A673 (cell line): ENCODE results near the gene DHRSX. TPM values are rescaled to one million over a fixed set of nuclear protein-coding genes. Genes with fewer than 3 reads are reported as not detected.

ENCODE experiments used
- BruUV-seq: library from RNA; stranded (reverse); fragments of 400-500 nt; replicated peaks from 2 replicates; lab custom pipeline; 2021; lab: Mats Ljungman, UMichigan
- CTCF ChIA-PET: fragments of 300-600 bp; sonication (Branson Sonifier 250); formaldehyde crosslinking; loops from one replicate; lab custom pipeline; 2022; ENCODE audit warnings: antibody characterized with exemption; lab: Charles Lee
- POLR2A ChIA-PET: fragments of 300-600 bp; sonication (Branson Sonifier 250); formaldehyde crosslinking; loops from one replicate; lab custom pipeline; 2022; ENCODE audit warnings: antibody characterized with exemption; ENCODE audit not compliant: low non-redundant PET; lab: Charles Lee
- DNase-seq: peaks from one replicate; pipeline ENCODE4 v3.0.0-alpha.2; 2015; ENCODE audit warnings: low spot score
- H3K27ac ChIP-seq: fragments of 200-600 bp; sonication (generic); 2 replicates; pipeline ENCODE4 v1.5.1; 2016; ENCODE audit warnings: mixed run types, low read depth, mild to moderate bottlenecking, mixed read lengths, antibody characterized with exemption, low read length; ENCODE audit not compliant: poor library complexity, severe bottlenecking
- H3K27me3 ChIP-seq: fragments of 200-600 bp; sonication (generic); replicated peaks from 2 replicates; pipeline ENCODE4 v1.6.1; 2017; ENCODE audit warnings: mixed run types, low read depth, mild to moderate bottlenecking, mixed read lengths, antibody characterized with exemption, low read length; ENCODE audit not compliant: insufficient read depth, poor library complexity
- H3K36me3 ChIP-seq: fragments of 200-600 bp; sonication (generic); 2 replicates; pipeline ENCODE4 v1.6.1; 2016; ENCODE audit warnings: mixed run types, mild to moderate bottlenecking, mixed read lengths, antibody characterized with exemption, low read length; ENCODE audit not compliant: insufficient read depth, poor library complexity, severe bottlenecking
- H3K4me1 ChIP-seq: fragments of 200-600 bp; sonication (generic); 2 replicates; pipeline ENCODE4 v1.6.1; 2017; ENCODE audit warnings: mixed run types, mild to moderate bottlenecking, mixed read lengths, antibody characterized with exemption, low read length; ENCODE audit not compliant: insufficient read depth, poor library complexity, severe bottlenecking
- H3K4me3 ChIP-seq: fragments of 200-600 bp; sonication (generic); 2 replicates; pipeline ENCODE4 v1.5.1; 2016; ENCODE audit warnings: low read depth, mixed run types, mild to moderate bottlenecking, mixed read lengths, low read length; ENCODE audit not compliant: poor library complexity, severe bottlenecking
- H3K9me3 ChIP-seq: fragments of 200-600 bp; sonication (generic); 2 replicates; pipeline ENCODE4 v1.6.1; 2016; ENCODE audit warnings: mixed run types, low read depth, mild to moderate bottlenecking, mixed read lengths, antibody characterized with exemption, low read length; ENCODE audit not compliant: poor library complexity, severe bottlenecking
- EZH2 ChIP-seq: fragments of 200-600 bp; sonication (generic); IDR thresholded peaks from 2 replicates; pipeline ENCODE4 v1.6.1; 2017; ENCODE audit warnings: borderline replicate concordance, low read depth, mild to moderate bottlenecking, mixed read lengths, antibody characterized with exemption, low read length; ENCODE audit not compliant: poor library complexity, severe bottlenecking
- intact Hi-C: fragments of 100-400 bp; cut with micrococcal nuclease; formaldehyde crosslinking; loops from one replicate; pipeline ENCODE4 v1.10.0; 2022; ENCODE audit not compliant: unreplicated experiment
- total RNA-seq: library from RNA; stranded (reverse); gene quantifications from 2 replicates; pipeline ENCODE4 v1.2.3, GENCODE V29; 2021
- TF ChIP-seq, protein P1 (sequence below): fragments of 300-800, 200-600 bp; sonication (generic); conservative IDR thresholded peaks from 2 replicates; pipeline ENCODE4 v1.5.1; 2017; ENCODE audit warnings: low read depth, mild to moderate bottlenecking, antibody characterized with exemption, low read length, moderate library complexity, mixed read lengths

The DHRSX gene
- total RNA-seq, 1 experiment from 2014 or later = 30.2 TPM

DNA sequence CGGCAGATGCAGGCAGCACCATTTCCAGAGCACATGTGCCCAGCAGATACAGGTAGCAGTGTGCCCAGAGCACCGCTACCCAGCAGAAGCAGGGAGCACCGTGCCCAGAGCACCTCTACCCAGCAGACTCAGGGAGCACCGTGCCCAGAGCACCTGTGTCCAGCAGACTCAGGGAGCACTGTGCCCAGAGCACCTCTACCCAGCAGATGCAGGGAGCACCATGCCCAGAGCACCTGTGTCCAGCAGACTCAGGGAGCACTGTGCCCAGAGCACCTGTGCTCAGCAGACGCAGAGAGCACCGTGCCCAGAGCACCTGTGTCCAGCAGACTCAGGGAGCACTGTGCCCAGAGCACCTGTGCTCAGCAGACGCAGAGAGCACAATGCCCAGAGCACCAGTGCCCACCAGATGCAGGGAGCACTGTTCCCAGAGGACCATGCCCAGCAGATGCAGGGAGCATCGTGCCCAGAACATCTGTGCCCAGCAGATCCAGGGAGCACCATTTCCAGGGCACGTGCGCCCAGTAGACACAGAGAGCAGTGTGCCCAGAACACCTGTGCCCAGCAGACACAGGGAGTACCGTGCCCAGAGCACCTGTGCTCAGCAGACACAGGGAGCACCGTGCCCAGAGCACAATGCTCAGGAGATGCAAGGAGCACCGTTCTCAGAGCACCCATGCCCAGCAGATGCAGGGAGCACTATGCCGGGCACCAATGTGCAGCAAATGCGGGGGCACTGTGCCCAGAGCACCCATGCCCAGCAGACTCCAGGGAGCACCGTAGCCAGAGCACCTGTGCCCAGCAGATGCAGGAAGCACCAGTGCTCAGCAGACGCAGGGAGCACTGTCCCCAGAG lies 236.4 kb downstream of the DHRSX start:
- Histone ChIP-seq H3K27me3 (no peaks in the 10 kb centered on the region), H3K4me3 (no peak overlapping the region), H3K9me3 (no peaks in the 10 kb centered on the region), H3K36me3 (no peaks in the 10 kb centered on the region), H3K4me1 (no peaks in the 10 kb centered on the region), H3K27ac (no peak overlapping the region)
- intact Hi-C loops = no loop called here
- TF ChIP-seq, protein P1, sequence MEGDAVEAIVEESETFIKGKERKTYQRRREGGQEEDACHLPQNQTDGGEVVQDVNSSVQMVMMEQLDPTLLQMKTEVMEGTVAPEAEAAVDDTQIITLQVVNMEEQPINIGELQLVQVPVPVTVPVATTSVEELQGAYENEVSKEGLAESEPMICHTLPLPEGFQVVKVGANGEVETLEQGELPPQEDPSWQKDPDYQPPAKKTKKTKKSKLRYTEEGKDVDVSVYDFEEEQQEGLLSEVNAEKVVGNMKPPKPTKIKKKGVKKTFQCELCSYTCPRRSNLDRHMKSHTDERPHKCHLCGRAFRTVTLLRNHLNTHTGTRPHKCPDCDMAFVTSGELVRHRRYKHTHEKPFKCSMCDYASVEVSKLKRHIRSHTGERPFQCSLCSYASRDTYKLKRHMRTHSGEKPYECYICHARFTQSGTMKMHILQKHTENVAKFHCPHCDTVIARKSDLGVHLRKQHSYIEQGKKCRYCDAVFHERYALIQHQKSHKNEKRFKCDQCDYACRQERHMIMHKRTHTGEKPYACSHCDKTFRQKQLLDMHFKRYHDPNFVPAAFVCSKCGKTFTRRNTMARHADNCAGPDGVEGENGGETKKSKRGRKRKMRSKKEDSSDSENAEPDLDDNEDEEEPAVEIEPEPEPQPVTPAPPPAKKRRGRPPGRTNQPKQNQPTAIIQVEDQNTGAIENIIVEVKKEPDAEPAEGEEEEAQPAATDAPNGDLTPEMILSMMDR = no peak
- no peak for TF ChIP-seq EZH2
- no peak for DNase-seq
- POLR2A ChIA-PET = no interaction called here
- BruUV-seq = no TSS peak
- CTCF ChIA-PET = no interaction called here

DNA sequence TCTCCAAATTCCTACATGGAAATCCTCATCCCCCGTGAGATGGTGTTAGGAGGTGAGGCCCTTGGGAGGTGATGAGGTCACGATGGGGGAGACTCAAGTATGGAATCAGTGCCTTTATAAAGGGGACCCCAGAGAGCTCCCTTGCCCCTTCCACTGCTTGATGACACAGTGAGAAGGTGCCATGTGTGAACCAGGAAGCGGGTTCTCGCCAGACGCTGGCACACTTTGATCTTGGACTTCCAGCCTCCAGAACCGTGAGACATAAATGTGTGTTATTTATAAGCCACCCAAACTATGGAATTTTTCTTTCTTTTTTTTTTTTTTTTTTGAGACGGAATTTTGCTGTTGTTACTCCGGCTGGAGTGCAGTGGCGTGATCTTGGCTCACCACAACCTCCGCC lies 237.6 kb downstream of the DHRSX start:
- Histone ChIP-seq H3K27me3 (no peaks in the 10 kb centered on the region), H3K4me1 (no peaks in the 10 kb centered on the region), H3K9me3 (no peaks in the 10 kb centered on the region), H3K4me3 (no peak overlapping the region), H3K36me3 (no peaks in the 10 kb centered on the region), H3K27ac (no peak overlapping the region)
- CTCF ChIA-PET = no interaction called here
- intact Hi-C loops = no loop called here
- POLR2A ChIA-PET = no interaction called here
- DNase-seq = no peak
- TF ChIP-seq, protein P1 = no peak
- TF ChIP-seq EZH2 = no peak
- BruUV-seq = no TSS peak

DNA sequence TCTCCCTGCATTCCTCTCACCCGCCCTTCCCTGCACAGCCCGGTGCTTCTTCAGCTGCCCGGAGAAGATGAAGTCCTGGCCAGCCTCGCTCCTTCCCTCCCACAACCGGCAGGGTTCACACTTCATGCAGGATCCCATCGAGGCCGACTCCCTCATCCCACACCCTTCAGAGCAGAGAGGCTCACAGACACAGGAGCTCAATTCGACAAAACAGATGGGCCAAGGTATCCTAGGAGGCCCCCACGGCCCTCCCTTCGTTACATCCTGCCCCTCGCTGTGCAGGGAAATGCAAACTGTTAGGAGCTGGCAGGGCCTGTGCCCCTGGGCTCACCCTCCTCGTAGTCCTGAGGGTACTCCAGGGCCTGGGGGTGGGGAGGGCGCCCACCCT lies 238.1 kb downstream of the DHRSX start:
- no TSS peak for BruUV-seq
- POLR2A ChIA-PET = no interaction called here
- Histone ChIP-seq H3K36me3 (no peaks in the 10 kb centered on the region), H3K4me1 (no peaks in the 10 kb centered on the region), H3K9me3 (no peaks in the 10 kb centered on the region), H3K4me3 (no peak overlapping the region), H3K27ac (no peak overlapping the region), H3K27me3 (no peaks in the 10 kb centered on the region)
- no peak for TF ChIP-seq EZH2
- TF ChIP-seq, protein P1 = no peak
- CTCF ChIA-PET = no interaction called here
- no peak for DNase-seq
- intact Hi-C loops = no loop called here
